ENCODE data around the gene ZDHHC11.

DNA sequence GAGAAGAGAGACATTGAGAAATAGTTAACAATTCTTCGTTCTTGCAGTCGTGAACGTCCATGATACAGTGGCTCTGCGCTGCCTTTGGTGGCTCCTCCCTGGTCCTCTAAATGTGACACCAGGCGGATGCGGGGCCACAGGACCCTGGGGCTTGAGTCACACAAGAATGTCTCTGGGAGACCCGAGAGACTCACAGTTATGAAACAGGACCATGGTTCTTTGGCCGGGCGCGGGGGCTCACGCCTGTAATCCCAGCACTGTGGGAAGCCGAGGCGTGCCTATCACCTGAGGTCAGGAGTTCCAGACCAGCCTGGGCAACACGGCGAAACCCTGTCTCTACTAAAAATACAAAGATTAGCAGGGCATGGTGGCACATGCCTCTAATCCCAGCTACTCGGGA, 767 bp upstream of the ZDHHC11 start:
- TF ChIP-seq, protein P1, sequence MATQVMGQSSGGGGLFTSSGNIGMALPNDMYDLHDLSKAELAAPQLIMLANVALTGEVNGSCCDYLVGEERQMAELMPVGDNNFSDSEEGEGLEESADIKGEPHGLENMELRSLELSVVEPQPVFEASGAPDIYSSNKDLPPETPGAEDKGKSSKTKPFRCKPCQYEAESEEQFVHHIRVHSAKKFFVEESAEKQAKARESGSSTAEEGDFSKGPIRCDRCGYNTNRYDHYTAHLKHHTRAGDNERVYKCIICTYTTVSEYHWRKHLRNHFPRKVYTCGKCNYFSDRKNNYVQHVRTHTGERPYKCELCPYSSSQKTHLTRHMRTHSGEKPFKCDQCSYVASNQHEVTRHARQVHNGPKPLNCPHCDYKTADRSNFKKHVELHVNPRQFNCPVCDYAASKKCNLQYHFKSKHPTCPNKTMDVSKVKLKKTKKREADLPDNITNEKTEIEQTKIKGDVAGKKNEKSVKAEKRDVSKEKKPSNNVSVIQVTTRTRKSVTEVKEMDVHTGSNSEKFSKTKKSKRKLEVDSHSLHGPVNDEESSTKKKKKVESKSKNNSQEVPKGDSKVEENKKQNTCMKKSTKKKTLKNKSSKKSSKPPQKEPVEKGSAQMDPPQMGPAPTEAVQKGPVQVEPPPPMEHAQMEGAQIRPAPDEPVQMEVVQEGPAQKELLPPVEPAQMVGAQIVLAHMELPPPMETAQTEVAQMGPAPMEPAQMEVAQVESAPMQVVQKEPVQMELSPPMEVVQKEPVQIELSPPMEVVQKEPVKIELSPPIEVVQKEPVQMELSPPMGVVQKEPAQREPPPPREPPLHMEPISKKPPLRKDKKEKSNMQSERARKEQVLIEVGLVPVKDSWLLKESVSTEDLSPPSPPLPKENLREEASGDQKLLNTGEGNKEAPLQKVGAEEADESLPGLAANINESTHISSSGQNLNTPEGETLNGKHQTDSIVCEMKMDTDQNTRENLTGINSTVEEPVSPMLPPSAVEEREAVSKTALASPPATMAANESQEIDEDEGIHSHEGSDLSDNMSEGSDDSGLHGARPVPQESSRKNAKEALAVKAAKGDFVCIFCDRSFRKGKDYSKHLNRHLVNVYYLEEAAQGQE (IDR thresholded peaks at IDR 0.05; ENCODE audit: insufficient read depth in 1 of 2, low read depth in 2 of 2, low read length in 2 of 2), result no peak
- TF ChIP-seq POLR2AphosphoS5 (IDR thresholded peaks at IDR 0.05; ENCODE audit: low read depth, low read length) (no peak), SIN3A (IDR thresholded peaks at IDR 0.05; ENCODE audit: borderline replicate concordance, insufficient read depth, low read length) (no peak), TAF1 (IDR thresholded peaks at IDR 0.05; ENCODE audit: borderline replicate concordance, insufficient read depth, low read length) (no peak)
